Endothelial cell of umbilical vein (primary cell): ENCODE measurements around the gene ELAVL1.

Source experiments
- CTCF ChIP-seq, 2 donors: IDR thresholded peaks; 1 replicate in 1 of 2; 2 replicates in 1 of 2; pipeline ENCODE4 v1.5.1; 2011; ENCODE audit warnings: low read length in 2 of 2, mild to moderate bottlenecking in 2 of 2, moderate library complexity in 2 of 2, control low read depth in 1 of 2, inconsistent platforms in 1 of 2, low read depth in 1 of 2; ENCODE audit not compliant: insufficient read depth in 1 of 2; ENCODE audit errors: extremely low read depth in 1 of 2
- FOS ChIP-seq: IDR thresholded peaks from 2 replicates; pipeline ENCODE4 v1.6.1; 2011; ENCODE audit warnings: mild to moderate bottlenecking, low read length, moderate library complexity, borderline replicate concordance; ENCODE audit not compliant: insufficient read depth
- POLR2AphosphoS5 ChIP-seq: IDR thresholded peaks from 2 replicates; pipeline ENCODE4 v1.6.1; 2012; ENCODE audit warnings: low read depth, mild to moderate bottlenecking, control low read depth, low read length, moderate library complexity; ENCODE audit not compliant: insufficient read depth

GRCh38 chr19:7926021-7926726, 79.3 kb downstream of the ELAVL1 start, which contains the start of gene CTXN1:
- TF ChIP-seq CTCF (IDR thresholded peaks at IDR 0.05; ENCODE audit: extremely low read depth in 1 of 2, insufficient read depth in 1 of 2, low read depth in 1 of 2, low read length in 2 of 2) = peak in 1 of 2 donors; percentile 3
- TF ChIP-seq FOS = no peak
- no peak for TF ChIP-seq POLR2AphosphoS5
